Muscle layer of duodenum (tissue), 2 donors: Measurements from ENCODE around the gene FLAD1.
"Not testable (repeated sequence)": the region's sequence is repeated elsewhere in the genome, so short reads cannot be mapped to it uniquely, and the experiment has no call there.

Experiments
- H3K27ac ChIP-seq: one replicate; pipeline ENCODE4 v1.7.0; 2013; ENCODE audit warnings: mild to moderate bottlenecking, low read length
- H3K27me3 ChIP-seq: one replicate; pipeline ENCODE4 v1.7.0; 2013; ENCODE audit warnings: low read depth, mild to moderate bottlenecking, control low read depth, low read length
- H3K36me3 ChIP-seq, 2 donors: one replicate each; pipeline ENCODE4 v1.7.0; 2013; ENCODE audit warnings: low read length in 2 of 2, control low read depth in 1 of 2, mild to moderate bottlenecking in 1 of 2; ENCODE audit not compliant: insufficient read depth in 2 of 2, control insufficient read depth in 1 of 2
- H3K4me1 ChIP-seq, 2 donors: one replicate each; pipeline ENCODE4 v1.7.0; 2013; ENCODE audit warnings: low read length in 2 of 2, mild to moderate bottlenecking in 2 of 2, control low read depth in 1 of 2, moderate library complexity in 1 of 2; ENCODE audit not compliant: insufficient read depth in 2 of 2, control insufficient read depth in 1 of 2
- H3K4me3 ChIP-seq, 2 donors: one replicate each; pipeline ENCODE4 v1.7.0; 2013; ENCODE audit warnings: low read length in 2 of 2, low read depth in 1 of 2, mild to moderate bottlenecking in 1 of 2
- H3K9me3 ChIP-seq, 2 donors: one replicate each; pipeline ENCODE4 v1.7.0; 2013; ENCODE audit warnings: low read length in 2 of 2, control low read depth in 1 of 2, mild to moderate bottlenecking in 1 of 2; ENCODE audit not compliant: control insufficient read depth in 1 of 2
- donor health status: healthy.

The FLAD1 gene

GRCh38 chr1:154970631-154971340 lies 12.4 kb upstream of the FLAD1 start, which contains the start of gene SHC1:
SHC1 (minus strand) TSS chr1:154970747; CDS start chr1:154970526, 221 bp downstream.
- H3K4me1 ChIP-seq: peaks cover 17 to 39% of the 10 kb centered on the region in 2 donors
- H3K27ac ChIP-seq: peak within 1 kb of the TSS; percentile 78
- peak within 1 kb of the TSS; percentile 48 to 65 for H3K4me3 ChIP-seq
- peaks cover 26 to 38% of the 10 kb centered on the region in 2 donors for H3K36me3 ChIP-seq
- no peaks in the 10 kb centered on the region for H3K27me3 ChIP-seq
- H3K9me3 ChIP-seq: no peaks in the 10 kb centered on the region

GRCh38 chr1:154971341-154971998 lies 11.7 kb upstream of the FLAD1 start:
- Histone ChIP-seq H3K36me3 (peaks cover 20 to 32% of the 10 kb centered on the region in 2 donors), H3K4me3 (peak overlapping the region; percentile 48 to 65), H3K27me3 (no peaks in the 10 kb centered on the region), H3K9me3 (no peaks in the 10 kb centered on the region), H3K27ac (peak overlapping the region; percentile 78), H3K4me1 (peaks cover 23 to 46% of the 10 kb centered on the region in 2 donors)

GRCh38 chr1:154972213-154972516 lies 11.0 kb upstream of the FLAD1 start:
- peak overlapping the region; percentile 95 for H3K27ac ChIP-seq
- H3K4me3 ChIP-seq: peak overlapping the region; percentile 83 to 85
- no peaks in the 10 kb centered on the region for H3K27me3 ChIP-seq
- H3K9me3 ChIP-seq: no peaks in the 10 kb centered on the region
- peaks cover 13 to 25% of the 10 kb centered on the region in 2 donors for H3K36me3 ChIP-seq
- peaks cover 23 to 47% of the 10 kb centered on the region in 2 donors for H3K4me1 ChIP-seq

GRCh38 chr1:154972517-154973343 lies 10.4 kb upstream of the FLAD1 start:
- Histone ChIP-seq H3K4me1 (peaks cover 23 to 47% of the 10 kb centered on the region in 2 donors), H3K36me3 (peaks cover 8 to 19% of the 10 kb centered on the region in 2 donors), H3K27me3 (no peaks in the 10 kb centered on the region), H3K4me3 (peak overlapping the region; percentile 83 to 85), H3K9me3 (no peaks in the 10 kb centered on the region), H3K27ac (peak overlapping the region; percentile 95)

- Histone ChIP-seq H3K4me1 (peaks cover 23 to 46% of the 10 kb centered on the region in 2 donors), H3K36me3 (peaks cover 4 to 11% of the 10 kb centered on the region in 2 donors), H3K4me3 (peak overlapping the region; percentile 83 to 85), H3K27me3 (no peaks in the 10 kb centered on the region), H3K27ac (peak overlapping the region; percentile 95), H3K9me3 (no peaks in the 10 kb centered on the region)
These were observed 9.6 kb upstream of the FLAD1 start for GRCh38 chr1:154973344-154974101.

- Histone ChIP-seq H3K27ac (peak within 1 kb of the TSS; percentile 95), H3K9me3 (no peaks in the 10 kb centered on the region), H3K4me3 (peak within 1 kb of the TSS; percentile 83 to 85), H3K4me1 (peaks cover 23 to 39% of the 10 kb centered on the region in 2 donors), H3K36me3 (peaks cover 4 to 11% of the 10 kb centered on the region in 2 donors), H3K27me3 (no peaks in the 10 kb centered on the region)
These were observed 8.9 kb upstream of the FLAD1 start, which contains the start of gene CKS1B for GRCh38 chr1:154974102-154974807. CKS1B (plus strand) TSS chr1:154974681; CDS start chr1:154974746, 65 bp downstream.

- Histone ChIP-seq H3K27ac (peak overlapping the region; percentile 95), H3K36me3 (peaks cover 4 to 11% of the 10 kb centered on the region in 2 donors), H3K9me3 (no peaks in the 10 kb centered on the region), H3K27me3 (no peaks in the 10 kb centered on the region), H3K4me3 (peak overlapping the region; percentile 83 to 85), H3K4me1 (peaks cover 23 to 33% of the 10 kb centered on the region in 2 donors)
These were observed 8.2 kb upstream of the FLAD1 start for GRCh38 chr1:154974808-154975408.

GRCh38 chr1:154975409-154976059 lies 7.6 kb upstream of the FLAD1 start:
- Histone ChIP-seq H3K27ac (peak overlapping the region; percentile 95), H3K4me1 (peaks cover 23 to 28% of the 10 kb centered on the region in 2 donors), H3K9me3 (no peaks in the 10 kb centered on the region), H3K4me3 (peak overlapping the region; percentile 83 to 85), H3K36me3 (peaks cover 4 to 11% of the 10 kb centered on the region in 2 donors), H3K27me3 (no peaks in the 10 kb centered on the region)

- H3K27ac ChIP-seq, H3K36me3 ChIP-seq, H3K4me3 ChIP-seq, H3K9me3 ChIP-seq, H3K27me3 ChIP-seq: not testable (repeated sequence)
- peaks cover 11 to 21% of the 10 kb centered on the region in 2 donors for H3K4me1 ChIP-seq
These were observed 5.4 kb upstream of the FLAD1 start for GRCh38 chr1:154977762-154978161.
